NB4 (cell line): ENCODE results near the gene DNAH14.
"Not testable (repeated sequence)": the region's sequence is repeated elsewhere in the genome, so short reads cannot be mapped to it uniquely, and the experiment has no call there.

Source experiments
- DNase-seq: peaks from one replicate; pipeline ENCODE4 v3.0.0; 2010; ENCODE audit warnings: low read depth
- H3K4me3 ChIP-seq: one replicate; pipeline ENCODE4 v1.5.1; 2011; ENCODE audit warnings: mild to moderate bottlenecking, low read depth, low read length, moderate library complexity
- CTCF ChIP-seq: IDR thresholded peaks from one replicate; pipeline ENCODE4 v1.5.1; 2012; ENCODE audit warnings: low read depth, low read length
- MAX ChIP-seq: IDR thresholded peaks from 2 replicates; pipeline ENCODE4 v1.6.1; 2011; ENCODE audit warnings: low read depth, low read length
- MYC ChIP-seq: IDR thresholded peaks from 2 replicates; pipeline ENCODE4 v1.6.1; 2011; ENCODE audit warnings: low read depth, low read length
- POLR2A ChIP-seq: IDR thresholded peaks from 2 replicates; pipeline ENCODE4 v1.6.1; 2011; ENCODE audit warnings: mild to moderate bottlenecking; ENCODE audit not compliant: insufficient read length; ENCODE audit errors: extremely low read depth

Gene DNAH14

DNA sequence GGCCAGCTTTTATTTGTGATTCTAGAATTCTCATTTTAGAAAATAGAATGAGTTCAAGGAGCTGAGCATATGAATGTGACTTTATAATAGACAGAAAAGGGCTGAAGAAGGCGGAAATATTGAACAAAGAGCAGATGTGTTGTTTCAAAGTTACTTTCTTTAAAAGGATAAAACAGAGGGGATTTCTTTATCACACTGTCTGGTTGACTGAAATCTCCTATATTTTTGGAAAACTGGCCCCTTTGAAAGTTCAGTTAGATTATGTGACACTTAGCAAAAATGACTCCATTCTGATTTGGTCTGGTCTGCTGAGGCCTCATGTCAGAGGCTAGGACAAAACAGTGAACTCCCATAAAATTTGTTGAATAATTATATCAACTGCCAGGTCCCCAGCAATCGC, 46.4 kb upstream of the DNAH14 start:
- no peak for DNase-seq
- no peak for TF ChIP-seq POLR2A
- no peak for TF ChIP-seq CTCF
- no peak overlapping the region for H3K4me3 ChIP-seq

- H3K4me3 ChIP-seq, result no peak overlapping the region
- TF ChIP-seq CTCF (no peak), MYC (no peak), MAX (no peak), POLR2A (no peak)
- no peak for DNase-seq
Measured at GRCh38 chr1:224884361-224884801, 45.1 kb upstream of the DNAH14 start.

DNA sequence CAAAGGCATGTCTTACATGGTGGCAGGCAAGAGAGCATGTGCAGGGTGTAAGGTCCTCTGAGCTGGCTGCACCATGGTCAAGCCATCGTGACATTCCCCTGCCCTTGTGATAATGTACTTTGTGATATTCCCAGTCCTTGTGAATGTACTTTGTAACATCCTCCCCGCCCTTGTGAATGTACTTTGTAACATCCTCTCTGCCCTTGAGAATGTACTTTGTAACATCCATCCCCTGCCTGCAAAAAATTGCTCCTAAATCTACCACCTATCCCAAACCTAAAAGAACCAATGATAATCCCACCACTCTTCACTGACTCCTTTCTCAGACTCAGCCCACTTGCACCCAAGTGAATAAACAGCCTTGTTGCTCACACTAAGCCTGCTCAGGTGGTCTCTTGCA, 44.1 kb upstream of the DNAH14 start:
- not testable (repeated sequence) for DNase-seq

GRCh38 chr1:224894915-224895314, 34.6 kb upstream of the DNAH14 start:
- peak; percentile 33 for TF ChIP-seq CTCF
- no peak for TF ChIP-seq POLR2A
- no peak overlapping the region for H3K4me3 ChIP-seq
- peak; percentile 38 for DNase-seq

More for the DNA sequence above, 44.1 kb upstream of the DNAH14 start:
- not testable (repeated sequence) for H3K4me3 ChIP-seq

DNA sequence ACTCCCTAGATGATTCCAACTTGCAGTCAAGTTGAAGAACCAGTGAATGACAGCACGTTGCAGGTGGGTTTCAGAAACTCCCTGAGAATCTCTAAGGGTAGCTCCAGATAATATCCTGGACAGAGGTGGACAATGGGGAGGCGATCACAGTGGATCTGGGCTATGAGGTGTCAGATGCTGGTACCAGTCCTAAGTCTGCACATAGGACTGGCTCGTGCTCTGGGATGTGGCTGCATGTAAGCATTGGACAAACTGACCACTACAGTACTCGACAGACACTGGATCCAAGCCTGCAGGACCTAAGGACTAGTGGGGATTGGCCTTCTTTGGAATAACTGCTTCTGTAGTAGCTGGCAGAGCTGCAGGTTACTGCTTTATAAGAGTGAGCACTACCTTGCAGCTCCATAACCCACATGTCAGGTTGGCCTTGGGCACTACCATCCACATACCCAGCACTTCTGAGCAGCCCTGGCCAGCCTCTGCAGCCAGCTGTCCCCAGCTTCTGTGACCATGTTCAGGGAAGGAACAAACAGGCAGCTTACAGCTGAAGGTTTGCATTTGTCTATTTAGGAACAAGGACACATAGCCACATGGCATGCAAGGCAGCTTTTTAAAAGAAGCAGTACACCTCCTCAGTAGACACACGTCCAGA, 33.2 kb upstream of the DNAH14 start:
- no peak overlapping the region for H3K4me3 ChIP-seq
- no peak for DNase-seq
- no peak for TF ChIP-seq POLR2A
- no peak for TF ChIP-seq CTCF
- TF ChIP-seq MAX, result no peak

- DNase-seq, result no peak
- H3K4me3 ChIP-seq, result no peak overlapping the region
- no peak for TF ChIP-seq MAX
- no peak for TF ChIP-seq POLR2A
- no peak for TF ChIP-seq CTCF
- no peak for TF ChIP-seq MYC
Measured at GRCh38 chr1:224897529-224898327, 31.7 kb upstream of the DNAH14 start.
